GM19023 (cell line): ENCODE measurements around the gene DIO3.
"Not testable (repeated sequence)": the region's sequence is repeated elsewhere in the genome, so short reads cannot be mapped to it uniquely, and the experiment has no call there.

Source experiments
- ATAC-seq: cut with Tn5 transposase; IDR thresholded peaks from one replicate; pipeline ENCODE4 v1.9.1; 2021; ENCODE audit warnings: mild to moderate bottlenecking, moderate library complexity; ENCODE audit not compliant: unreplicated experiment

DIO3 gene

DNA sequence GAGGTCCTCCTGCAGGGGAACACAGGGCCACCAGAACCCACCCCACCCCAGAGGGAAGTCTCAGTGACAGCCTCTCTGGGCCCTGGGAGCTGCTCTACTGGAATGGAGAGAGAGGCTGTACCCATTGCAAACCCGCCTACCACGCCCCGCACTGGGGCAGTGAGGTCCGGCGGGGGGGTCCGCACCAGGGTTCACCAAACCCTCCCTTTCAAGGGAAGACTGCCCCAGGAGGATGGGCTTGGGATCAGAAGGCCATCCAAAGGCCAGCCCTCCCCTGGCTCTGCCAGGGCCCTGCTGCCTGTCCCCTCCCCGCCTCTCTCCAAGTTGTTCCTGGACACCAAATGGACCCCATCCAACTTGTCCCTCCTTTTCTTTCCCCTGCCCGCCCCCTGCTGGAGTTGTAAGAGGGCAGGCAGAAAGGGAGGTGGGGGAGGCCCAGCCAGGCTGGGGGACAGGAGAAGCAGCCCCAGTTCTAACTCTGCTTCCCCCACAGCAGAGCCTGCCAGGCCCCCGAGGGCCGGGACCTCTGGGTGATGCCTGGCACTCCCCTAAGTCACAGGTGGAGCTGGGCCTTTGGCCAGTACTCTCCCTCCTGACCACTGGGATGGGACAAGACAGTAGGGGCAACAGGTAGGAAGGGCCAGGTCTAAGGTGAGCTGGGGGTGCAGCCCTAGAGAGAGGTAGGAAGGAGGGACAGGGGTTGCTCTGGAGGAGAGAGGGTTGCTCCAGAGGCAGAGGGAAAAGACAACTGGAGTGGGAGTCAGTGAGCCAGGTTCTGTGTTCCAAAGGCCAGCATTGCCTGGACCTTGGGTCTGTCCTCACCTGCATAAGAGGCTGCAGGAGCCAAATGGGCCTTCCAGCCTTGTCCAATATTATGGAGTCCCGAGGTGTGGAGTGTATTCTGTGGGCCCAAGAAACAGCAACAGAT, 3.2 kb upstream of the DIO3 start:
- no peak for ATAC-seq

- no peak for ATAC-seq
Observed at GRCh38 chr14:101558739-101559240, 2.5 kb upstream of the DIO3 start.

- no peak for ATAC-seq
Observed at GRCh38 chr14:101559250-101559623, 2.1 kb upstream of the DIO3 start.

- ATAC-seq = no peak
Observed at GRCh38 chr14:101559624-101560533, 1.4 kb upstream of the DIO3 start.

- ATAC-seq = no peak
Observed at GRCh38 chr14:101560534-101561113, 671 bp upstream of the DIO3 start.

GRCh38 chr14:101561897-101562490, 699 bp downstream of the DIO3 start:
- ATAC-seq = no peak

DNA sequence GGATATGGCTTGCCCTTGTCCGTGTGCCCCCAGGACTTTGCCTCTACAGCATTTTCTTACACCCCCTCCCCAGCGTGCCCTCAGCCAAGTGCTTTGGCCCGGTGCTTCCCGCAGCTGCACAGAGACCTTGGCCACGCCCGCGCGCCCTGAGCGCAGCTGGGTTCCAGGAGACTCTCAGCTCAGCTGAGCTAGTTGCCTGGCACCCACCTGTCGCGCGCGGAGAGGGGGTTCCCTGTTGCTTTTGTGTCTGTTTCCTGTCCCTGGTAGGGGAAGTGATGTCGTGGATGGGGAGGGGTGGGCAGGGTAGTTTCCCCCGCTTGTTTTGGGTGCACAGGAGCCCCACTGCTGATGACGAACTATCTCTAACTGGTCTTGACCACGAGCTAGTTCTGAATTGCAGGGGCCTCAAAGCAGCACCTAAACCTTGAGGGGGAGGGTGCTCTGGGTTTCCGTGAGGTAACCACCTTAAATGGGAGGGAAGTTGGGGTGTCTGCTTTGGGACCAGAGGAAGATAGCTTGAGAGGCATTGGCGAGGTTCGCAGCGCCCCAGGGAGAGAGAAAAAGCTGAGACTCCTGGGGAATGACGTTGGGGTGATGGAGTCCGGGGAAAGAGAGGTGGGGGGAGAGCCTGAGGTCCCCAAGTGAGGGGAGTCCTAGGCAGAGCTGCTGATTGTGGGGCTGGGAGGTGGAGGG, 1.5 kb downstream of the DIO3 start:
- no peak for ATAC-seq

GRCh38 chr14:101563352-101563653, 2.0 kb downstream of the DIO3 start:
- no peak for ATAC-seq

DNA sequence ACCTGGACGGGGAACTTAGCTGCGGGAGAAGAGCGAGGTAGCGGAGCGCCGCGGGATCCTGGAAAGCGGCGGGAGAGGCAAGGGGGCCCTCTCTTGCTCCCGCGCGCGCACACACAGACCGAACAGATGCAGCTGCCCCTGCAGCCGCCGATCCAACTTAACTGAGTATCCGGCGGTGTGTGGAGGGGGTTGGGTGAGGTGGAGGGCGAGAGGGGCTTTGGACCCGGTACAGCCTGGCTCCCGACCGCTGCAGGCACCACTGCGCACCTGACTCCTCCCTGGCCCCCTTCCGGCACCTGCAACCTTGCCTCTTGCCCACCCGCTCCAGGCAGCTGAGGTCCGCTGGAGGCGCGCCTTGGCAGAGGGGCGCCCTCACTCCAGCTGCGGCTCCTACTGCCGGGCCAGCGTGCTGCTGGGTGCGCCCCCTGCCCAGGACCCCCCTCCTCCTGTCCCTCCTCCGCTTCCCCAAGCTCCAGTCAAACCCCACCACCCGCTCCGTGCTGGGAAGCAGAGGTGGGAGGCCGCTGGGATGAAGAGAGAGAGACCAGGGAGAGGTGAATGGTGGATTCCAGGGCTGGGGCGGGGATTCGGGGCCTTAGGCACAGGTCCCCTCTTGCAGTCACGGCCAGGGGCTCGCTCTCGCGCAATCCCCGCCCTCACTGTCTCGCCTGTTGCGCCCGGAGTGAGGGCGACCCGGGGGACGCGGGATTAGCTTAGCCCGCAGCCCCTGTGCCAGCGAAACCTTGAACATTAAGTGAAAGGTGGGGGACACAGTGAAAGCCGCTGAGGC, 2.6 kb downstream of the DIO3 start:
- ATAC-seq = no peak

DNA sequence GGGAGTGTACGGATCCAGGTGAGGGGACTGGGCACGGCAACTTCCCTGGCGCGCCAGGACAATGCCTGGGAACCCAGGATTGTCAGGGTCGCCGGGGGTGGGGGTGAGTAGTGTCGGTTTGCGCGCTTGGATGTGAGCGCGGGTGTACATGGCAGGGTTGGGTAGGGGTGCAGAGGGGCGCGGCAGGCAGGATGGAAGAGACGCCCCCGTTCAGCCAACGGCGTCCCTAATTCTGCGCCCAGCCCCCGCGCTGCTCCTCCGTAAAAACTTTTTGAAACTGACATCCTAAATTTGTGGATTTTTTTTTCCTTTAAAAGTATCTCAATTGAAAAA, 3.1 kb downstream of the DIO3 start:
- ATAC-seq = no peak

DNA sequence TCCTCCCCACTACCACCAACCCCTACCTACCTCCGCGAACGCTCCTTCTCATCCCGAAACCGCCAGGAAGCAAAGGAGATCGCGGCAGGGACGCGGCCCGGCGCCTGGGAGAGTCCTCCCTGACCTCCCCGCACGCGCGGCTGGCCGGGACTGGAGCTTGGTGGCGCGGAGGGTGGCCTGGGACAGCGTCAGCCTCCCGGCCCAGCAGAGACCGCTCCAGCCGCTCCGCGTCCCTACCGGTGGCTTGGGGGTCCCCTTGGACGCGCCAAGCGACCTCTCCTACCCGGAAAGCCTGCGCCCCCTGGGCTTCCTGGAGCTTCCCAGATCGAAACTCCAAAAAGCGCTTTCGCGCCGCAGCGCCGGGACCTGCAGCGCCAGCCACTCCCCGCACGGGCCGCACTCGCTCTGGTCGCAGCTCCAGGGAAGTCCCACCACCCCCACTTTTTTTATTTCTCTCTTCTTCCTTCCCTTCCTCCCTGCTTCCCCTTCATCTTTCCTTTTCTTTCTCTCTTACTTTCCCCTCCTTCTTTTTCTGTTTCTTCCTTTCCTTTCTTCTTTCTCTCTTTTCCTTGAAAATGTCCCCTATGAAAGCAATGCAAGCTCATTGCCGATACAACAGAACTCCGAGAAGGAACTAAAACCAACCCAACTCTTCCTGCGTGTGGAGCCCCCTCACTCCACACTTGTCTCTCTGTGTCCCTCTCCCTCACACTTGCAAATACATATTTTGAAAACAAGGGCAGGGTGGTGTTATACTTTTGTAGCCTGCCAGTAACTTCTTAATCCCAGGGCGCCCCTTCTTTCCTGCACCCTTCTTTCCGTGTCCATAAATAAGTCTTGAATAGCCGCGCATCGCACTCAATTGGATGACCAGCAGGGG, 3.8 kb downstream of the DIO3 start:
- ATAC-seq = no peak

GRCh38 chr14:101567252-101567651, 6.0 kb downstream of the DIO3 start:
- no peak for ATAC-seq

- no peak for ATAC-seq
Observed at GRCh38 chr14:101571004-101571403, 9.7 kb downstream of the DIO3 start.

GRCh38 chr14:101572526-101572925, 11.2 kb downstream of the DIO3 start:
- ATAC-seq = not testable (repeated sequence)

DNA sequence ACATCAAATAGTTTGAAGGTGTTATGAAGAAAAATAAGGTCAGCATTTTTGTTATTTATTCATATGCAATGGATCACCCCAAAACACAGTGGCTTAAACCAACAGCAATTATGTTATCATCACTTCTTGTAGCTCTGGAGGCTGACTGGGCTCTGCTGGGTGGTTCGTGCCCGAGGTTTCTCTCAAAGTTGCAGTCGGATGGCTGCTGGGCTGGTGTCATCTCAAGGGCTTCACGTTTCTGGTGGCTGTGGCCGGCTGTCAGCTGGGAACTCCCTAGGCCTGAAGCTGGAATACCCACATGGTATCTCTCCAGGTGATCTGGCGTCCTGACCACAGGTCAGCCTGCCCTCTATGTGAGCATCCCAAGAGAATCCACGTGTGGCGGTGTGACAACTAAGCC, 12.0 kb downstream of the DIO3 start:
- ATAC-seq = no peak

DNA sequence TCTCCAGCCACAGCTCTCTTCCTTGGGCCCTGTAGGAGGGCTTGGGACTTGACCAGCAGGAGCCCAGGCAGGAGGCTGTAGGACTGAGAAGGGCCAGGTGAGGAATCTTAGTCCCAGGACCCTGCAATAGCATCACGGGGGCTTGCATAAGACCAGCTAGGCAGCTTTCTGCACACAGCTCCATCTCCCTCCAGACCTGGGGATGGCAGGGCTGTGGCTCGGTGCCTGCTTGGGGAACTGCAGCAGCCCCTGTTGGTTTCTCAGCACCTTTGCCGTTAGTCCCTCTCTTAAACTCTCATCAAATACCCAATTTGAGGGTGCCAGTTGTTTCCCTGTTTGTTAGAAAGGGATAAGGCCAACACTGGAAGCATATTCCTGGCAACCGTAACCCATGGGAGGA, 14.3 kb downstream of the DIO3 start:
- no peak for ATAC-seq

- ATAC-seq = no peak
Observed at GRCh38 chr14:101577221-101577909, 16.1 kb downstream of the DIO3 start.

- no peak for ATAC-seq
Observed at GRCh38 chr14:101578489-101578888, 17.2 kb downstream of the DIO3 start.
